HCT116 (cell line): Measurements from ENCODE around the gene C9orf43. TPM values are rescaled to one million over a fixed set of nuclear protein-coding genes. Genes with fewer than 3 reads are reported as not detected.
A peak's percentile ranks its signal among the peaks of the same experiment; 100 is the strongest.

Source experiments
- ATAC-seq: fragments of 200-7000 bp; cut with Tn5 transposase; 2 replicates; pipeline ENCODE4 v1.9.1; 2020; ENCODE audit warnings: mild to moderate bottlenecking, moderate library complexity
- BruUV-seq: library from RNA; stranded (reverse); fragments of 400-500 nt; replicated peaks from 2 replicates; lab custom pipeline; 2021; lab: Mats Ljungman, UMichigan
- CTCF ChIA-PET: fragments of 300-600 bp; sonication (Branson Sonifier 250); formaldehyde crosslinking; loops from one replicate; lab custom pipeline; 2021; ENCODE audit warnings: antibody characterized with exemption; lab: Charles Lee
- POLR2A ChIA-PET: fragments of 300-600, 350-600 bp; sonication (Branson Sonifier 250); formaldehyde crosslinking; loops from one replicate; lab custom pipeline; 2021; ENCODE audit warnings: antibody characterized with exemption; lab: Charles Lee
- RAD21 ChIA-PET, 2 experiments: fragments of 300-600 bp; sonication (Branson Sonifier 250); formaldehyde crosslinking; loops; one replicate each; lab custom pipeline; 2023; ENCODE audit warnings: low total read pairs in 2 of 2; ENCODE audit not compliant: uncharacterized antibody in 2 of 2, unreplicated experiment in 2 of 2, low non-redundant PET in 1 of 2; lab: Charles Lee
- DNase-seq: peaks from one replicate; pipeline ENCODE4 v3.0.0-alpha.2; 2010; ENCODE audit warnings: low read depth, low spot score
- H2AFZ ChIP-seq: fragments of 200-600 bp; shearing (Covaris generic), sonication (generic); 2 replicates; pipeline ENCODE4 v1.6.1; 2017; ENCODE audit warnings: low read depth, mixed run types, mixed read lengths, antibody characterized with exemption, low read length; ENCODE audit not compliant: poor library complexity, severe bottlenecking
- H3K27ac ChIP-seq: 2 replicates; pipeline ENCODE4 v1.5.1; 2012; ENCODE audit warnings: low read depth, low read length
- H3K27me3 ChIP-seq: fragments of 200-600 bp; sonication (generic); 2 replicates; pipeline ENCODE4 v1.6.1; 2016; ENCODE audit warnings: mixed run types, low read length, mixed read lengths; ENCODE audit not compliant: insufficient read depth
- H3K36me3 ChIP-seq, 2 experiments: fragments of 200-500 bp in 1 of 2; fragments of 200-600 bp in 1 of 2; sonication (Bioruptor generic) in 1 of 2; sonication (generic) in 1 of 2; 2 replicates each; pipeline versions ENCODE4 v1.5.1 to v1.6.1; 2014 to 2016; ENCODE audit warnings: low read length in 2 of 2, inconsistent platforms in 1 of 2, mixed read lengths in 1 of 2, mixed run types in 1 of 2; ENCODE audit not compliant: insufficient read depth in 2 of 2, control insufficient read depth in 1 of 2
- H3K4me1 ChIP-seq, 2 experiments: fragments of 200-600 bp in 1 of 2; sonication (generic) in 1 of 2; 2 replicates each; pipeline versions ENCODE4 v1.5.1 to v1.6.1; 2012 to 2017; ENCODE audit warnings: low read length in 2 of 2, inconsistent platforms in 1 of 2, mild to moderate bottlenecking in 1 of 2, mixed read lengths in 1 of 2, mixed run types in 1 of 2, moderate library complexity in 1 of 2; ENCODE audit not compliant: insufficient read depth in 2 of 2, control insufficient read depth in 1 of 2
- H3K4me2 ChIP-seq: fragments of 200-600 bp; sonication (generic); 2 replicates; pipeline ENCODE4 v1.6.1; 2017; ENCODE audit warnings: mixed run types, low read length, mixed read lengths
- H3K4me3 ChIP-seq, 2 experiments: fragments of 200-600 bp in 1 of 2; sonication (generic) in 1 of 2; replicated peaks in 1 of 2; 2 replicates each; pipeline ENCODE4 v1.5.1; 2011 to 2016; ENCODE audit warnings: low read length in 2 of 2, control low read depth in 1 of 2, low read depth in 1 of 2, mild to moderate bottlenecking in 1 of 2, mixed read lengths in 1 of 2, mixed run types in 1 of 2
- H3K79me2 ChIP-seq: fragments of 200-600 bp; sonication (generic); 2 replicates; pipeline ENCODE4 v1.6.1; 2017; ENCODE audit warnings: mild to moderate bottlenecking, mixed run types, low read length, moderate library complexity, mixed read lengths; ENCODE audit not compliant: insufficient read depth
- H3K9ac ChIP-seq: fragments of 200-600 bp; sonication (generic); 2 replicates; pipeline ENCODE4 v1.6.1; 2016; ENCODE audit warnings: low read length, mixed read lengths
- H3K9me2 ChIP-seq: fragments of 200-600 bp; sonication (generic), shearing (Covaris generic); 2 replicates; pipeline ENCODE4 v1.6.1; 2017; ENCODE audit warnings: mixed run types, mild to moderate bottlenecking, moderate library complexity; ENCODE audit not compliant: insufficient read depth
- H3K9me3 ChIP-seq, 2 experiments: fragments of 200-500 bp in 1 of 2; fragments of 200-600 bp in 1 of 2; sonication (Bioruptor generic) in 1 of 2; sonication (generic) in 1 of 2; 2 replicates each; pipeline ENCODE4 v1.6.1; 2014 to 2017; ENCODE audit warnings: low read length in 2 of 2, mixed read lengths in 2 of 2, inconsistent platforms in 1 of 2, low read depth in 1 of 2, mild to moderate bottlenecking in 1 of 2, mixed run types in 1 of 2, moderate library complexity in 1 of 2; ENCODE audit not compliant: control insufficient read depth in 1 of 2, insufficient read depth in 1 of 2
- H4K20me1 ChIP-seq: fragments of 200-600 bp; sonication (generic), shearing (Covaris generic); 2 replicates; pipeline ENCODE4 v1.6.1; 2017; ENCODE audit warnings: mixed run types, mild to moderate bottlenecking, moderate library complexity; ENCODE audit not compliant: insufficient read depth
- ATF3 ChIP-seq: IDR thresholded peaks from 2 replicates; pipeline ENCODE4 v1.6.1; 2012
- CTCF ChIP-seq, 3 experiments: fragments of 200-600 bp in 1 of 3; sonication (generic) in 1 of 3; IDR thresholded peaks in 2 of 3; conservative IDR thresholded peaks in 1 of 3; 2 replicates each; pipeline ENCODE4 v1.5.1; 2012 to 2017; ENCODE audit warnings: low read depth in 2 of 3, low read length in 2 of 3, antibody characterized with exemption in 1 of 3, borderline replicate concordance in 1 of 3, control low read depth in 1 of 3, mild to moderate bottlenecking in 1 of 3, mixed read lengths in 1 of 3, mixed run types in 1 of 3, moderate library complexity in 1 of 3; ENCODE audit not compliant: insufficient read depth in 1 of 3
- EGR1 ChIP-seq: IDR thresholded peaks from 2 replicates; pipeline ENCODE4 v1.6.1; 2012; ENCODE audit warnings: low read depth
- MAX ChIP-seq: IDR thresholded peaks from 2 replicates; pipeline ENCODE4 v1.6.1; 2012
- POLR2A ChIP-seq: IDR thresholded peaks from 2 replicates; pipeline ENCODE4 v1.7.0; 2011; ENCODE audit warnings: borderline replicate concordance; ENCODE audit not compliant: insufficient read depth, insufficient read length; ENCODE audit errors: extremely low read depth
- POLR2AphosphoS5 ChIP-seq: IDR thresholded peaks from 2 replicates; pipeline ENCODE4 v1.6.1; 2011; ENCODE audit warnings: mild to moderate bottlenecking, low read depth, low read length, moderate library complexity
- SP1 ChIP-seq: IDR thresholded peaks from 2 replicates; pipeline ENCODE4 v1.6.1; 2012; ENCODE audit warnings: low read depth
- YY1 ChIP-seq: IDR thresholded peaks from 2 replicates; pipeline ENCODE4 v1.6.1; 2011; ENCODE audit warnings: low read length, low read depth, moderate library complexity, mild to moderate bottlenecking; ENCODE audit not compliant: insufficient replicate concordance; ENCODE audit errors: extremely low read depth
- ZNF274 ChIP-seq: fragments of 200-500 bp; sonication (Bioruptor generic); IDR thresholded peaks from 2 replicates; pipeline ENCODE4 v1.6.1; 2014; ENCODE audit warnings: mild to moderate bottlenecking, low read depth, low read length, inconsistent platforms
- intact Hi-C: fragments of 100-400 bp; cut with micrococcal nuclease; formaldehyde crosslinking; loops from 2 replicates; pipeline ENCODE4 v1.10.0; 2022
- total RNA-seq: library from RNA; stranded (reverse); gene quantifications from one replicate; pipeline ENCODE4 v1.2.1, GENCODE V29; 2021; ENCODE audit not compliant: unreplicated experiment

C9orf43 gene
- total RNA-seq, 1 experiment from 2014 or later: 0.71 TPM

GRCh38 chr9:113399646-113400200 lies 10.8 kb upstream of the C9orf43 start:
- ATAC-seq (no peak), DNase-seq (no peak)
- POLR2A ChIA-PET: interaction anchor here (1.5 kb wide), 2 partner anchors 11 to 23 kb away, joined by 4 read pairs; partner anchors contain the start of genes C9orf43, HDHD3 and POLE3
- TF ChIP-seq ZNF274 (no peak), SP1 (no peak), ATF3 (no peak)
- Histone ChIP-seq H3K27me3 (no peaks in the 10 kb centered on the region), H3K4me2 (peak overlapping the region; percentile 75), H3K27ac (no peak overlapping the region), H3K9ac (0 out of 2 replicates have a peak overlapping the region, but pooled peaks have one; percentile 7), H3K79me2 (no peaks in the 10 kb centered on the region), H4K20me1 (no peaks in the 10 kb centered on the region), H2AFZ (no peak overlapping the region), H3K9me3 (no peaks in the 10 kb centered on the region), H3K36me3 (no peaks in the 10 kb centered on the region), H3K4me1 (peaks cover 8 to 12% of the 10 kb centered on the region in 2 experiments), H3K9me2 (no peaks in the 10 kb centered on the region), H3K4me3 (peak overlapping the region in 1 of 2 experiments; percentile 76; a peak in 2 of 4 replicates)
- CTCF ChIA-PET: no interaction called here
- BruUV-seq: no TSS peak
- intact Hi-C loops: no loop called here
- RAD21 ChIA-PET: no interaction called here

GRCh38 chr9:113401027-113401792 lies 9.3 kb upstream of the C9orf43 start, which contains the start of gene ALAD:
Gene ALAD, minus strand, starts transcription at chr9:113401284. Its CDS starts 7,725 bp downstream, at chr9:113393559.
- ChIA-PET CTCF (interaction anchor here (0.5 to 2.6 kb wide), 12 partner anchors 9 to 257 kb away, joined by 3 to 19 read pairs (median 3); partner anchors contain the start of genes C9orf43, CDC26, POLE3 and PRPF4), POLR2A (interaction anchor here (0.7 to 1.5 kb wide), 2 partner anchors 9 to 14 kb away, joined by 3 to 13 read pairs; partner anchors contain the start of genes C9orf43 and POLE3), RAD21 (interaction anchor here (0.6 to 1.5 kb wide), 3 partner anchors 9 to 257 kb away, joined by 3 to 8 read pairs (median 5); partner anchors contain the start of genes C9orf43 (in 1 of the 2), CDC26 (in 1 of the 2), POLE3 (in 1 of the 2) and PRPF4 (in 1 of the 2))
- TF ChIP-seq POLR2AphosphoS5: peak; percentile 77
- TF ChIP-seq POLR2A: peak; percentile 41
- no peak for TF ChIP-seq MAX
- TF ChIP-seq EGR1: no peak
- TF ChIP-seq CTCF (IDR thresholded peaks at IDR 0.05 in 2 of 3, conservative IDR thresholded peaks at IDR 0.05 in 1 of 3; ENCODE audit: borderline replicate concordance in 1 of 3, insufficient read depth in 1 of 3, low read depth in 2 of 3, low read length in 2 of 3): peak in 2 of 3 experiments; percentile 88 to 96; a peak in 4 of 6 replicates
- TF ChIP-seq YY1: peak; percentile 71
- Histone ChIP-seq H3K27me3 (no peaks in the 10 kb centered on the region), H3K4me1 (peaks cover 8 to 12% of the 10 kb centered on the region in 2 experiments), H3K4me2 (peak within 1 kb of the TSS; percentile 75), H2AFZ (peak within 1 kb of the TSS; percentile 91), H3K79me2 (no peaks in the 10 kb centered on the region), H3K27ac (peak within 1 kb of the TSS; percentile 40), H3K36me3 (no peaks in the 10 kb centered on the region), H3K4me3 (peak within 1 kb of the TSS; percentile 76 to 86), H4K20me1 (no peaks in the 10 kb centered on the region), H3K9ac (peak within 1 kb of the TSS; percentile 66), H3K9me2 (no peaks in the 10 kb centered on the region), H3K9me3 (no peaks in the 10 kb centered on the region)
- BruUV-seq: no TSS peak
- ATAC-seq (peak; percentile 96), DNase-seq (peak; percentile 94)
- intact Hi-C loops: loop anchor here (1.0 kb wide), 1 partner anchor 257 kb away; no protein-coding TSS in a partner anchor
